CD4-positive, alpha-beta T cell (primary cell): Measurements from ENCODE around the gene ARHGEF28. TPM values are rescaled to one million over a fixed set of nuclear protein-coding genes. Genes with fewer than 3 reads are reported as not detected.

Experiments
- ATAC-seq: fragments of 200-7000 bp; cut with Tn5 transposase; one replicate; pipeline ENCODE4 v1.10.0; 2022; ENCODE audit warnings: mild to moderate bottlenecking; ENCODE audit not compliant: poor library complexity
- CTCF ChIA-PET: fragments of 350-600 bp; sonication (Branson Sonifier 250); formaldehyde crosslinking; loops from one replicate; lab custom pipeline; 2021; ENCODE audit warnings: antibody characterized with exemption, inconsistent platforms; lab: Charles Lee
- POLR2A ChIA-PET: fragments of 350-600 bp; sonication (Branson Sonifier 250); formaldehyde crosslinking; loops from one replicate; lab custom pipeline; 2021; ENCODE audit warnings: antibody characterized with exemption, inconsistent platforms; lab: Charles Lee
- DNase-seq, 14 experiments: peaks; one replicate each; pipeline ENCODE4 v3.0.0-alpha.2; 2013 to 2020; ENCODE audit warnings: mixed read lengths in 2 of 14
- H3K27ac ChIP-seq, 2 donors: one replicate each; pipeline versions ENCODE4 v1.5.1 to v1.7.0; 2013; ENCODE audit warnings: low read length in 2 of 2, low read depth in 1 of 2, mild to moderate bottlenecking in 1 of 2
- H3K27me3 ChIP-seq, 2 experiments: 1 replicate in 1 of 2; 2 replicates in 1 of 2; pipeline versions ENCODE4 v1.6.1 to v1.7.0; 2013; ENCODE audit warnings: low read length in 2 of 2, control low read depth in 1 of 2, mild to moderate bottlenecking in 1 of 2, moderate library complexity in 1 of 2; ENCODE audit not compliant: insufficient read depth in 2 of 2, control insufficient read depth in 1 of 2
- H3K36me3 ChIP-seq: one replicate; pipeline ENCODE4 v1.6.1; 2013; ENCODE audit warnings: low read length, control low read depth; ENCODE audit not compliant: insufficient read depth
- H3K4me1 ChIP-seq: one replicate; pipeline ENCODE4 v1.6.1; 2013; ENCODE audit warnings: low read length, control low read depth; ENCODE audit not compliant: insufficient read depth
- H3K4me3 ChIP-seq: one replicate; pipeline ENCODE4 v1.5.1; 2013; ENCODE audit warnings: mild to moderate bottlenecking, low read length, moderate library complexity
- H3K9me3 ChIP-seq, 2 experiments: 1 replicate in 1 of 2; 2 replicates in 1 of 2; pipeline versions ENCODE4 v1.6.1 to v1.7.0; 2013; ENCODE audit warnings: low read length in 2 of 2, mild to moderate bottlenecking in 2 of 2, control low read depth in 1 of 2, moderate library complexity in 1 of 2; ENCODE audit not compliant: control insufficient read depth in 1 of 2, insufficient read depth in 1 of 2
- H3K27ac Mint-ChIP-seq: one replicate; pipeline ENCODE4 v1.8.0; 2020; ENCODE audit warnings: mixed read lengths
- H3K27me3 Mint-ChIP-seq: one replicate; pipeline ENCODE4 v1.8.0; 2021; ENCODE audit warnings: mixed read lengths
- H3K36me3 Mint-ChIP-seq: one replicate; pipeline ENCODE4 v1.8.0; 2021; ENCODE audit warnings: low read depth, mixed read lengths
- H3K4me1 Mint-ChIP-seq: one replicate; pipeline ENCODE4 v1.8.0; 2021; ENCODE audit warnings: low read depth, mixed read lengths
- H3K4me3 Mint-ChIP-seq: one replicate; pipeline ENCODE4 v1.8.0; 2020; ENCODE audit warnings: mild to moderate bottlenecking, mixed read lengths
- H3K9me3 Mint-ChIP-seq: one replicate; pipeline ENCODE4 v1.8.0; 2020; ENCODE audit warnings: mixed read lengths
- CTCF ChIP-seq: fragments of 200-600 bp; IDR thresholded peaks from one replicate; pipeline ENCODE4 v1.8.0; 2022; ENCODE audit warnings: antibody characterized with exemption, mild to moderate bottlenecking
- intact Hi-C, 2 experiments: fragments of 100-400 bp; cut with DNase I in 1 of 2; cut with micrococcal nuclease in 1 of 2; formaldehyde crosslinking; loops; one replicate each; pipeline versions ENCODE4 v1.15.1 to v1.9.0; 2023 to 2025; cut with DNase I, micrococcal nuclease
- total RNA-seq, 174 experiments: library from RNA in 2 of 174; stranded (reverse) in 2 of 174; gene quantifications; one replicate each; pipeline ENCODE4 v1.2.3 and lab custom pipeline; 2021 to 2026

The ARHGEF28 gene
- total RNA-seq, 2 experiments from 2014 or later = not detected

DNA sequence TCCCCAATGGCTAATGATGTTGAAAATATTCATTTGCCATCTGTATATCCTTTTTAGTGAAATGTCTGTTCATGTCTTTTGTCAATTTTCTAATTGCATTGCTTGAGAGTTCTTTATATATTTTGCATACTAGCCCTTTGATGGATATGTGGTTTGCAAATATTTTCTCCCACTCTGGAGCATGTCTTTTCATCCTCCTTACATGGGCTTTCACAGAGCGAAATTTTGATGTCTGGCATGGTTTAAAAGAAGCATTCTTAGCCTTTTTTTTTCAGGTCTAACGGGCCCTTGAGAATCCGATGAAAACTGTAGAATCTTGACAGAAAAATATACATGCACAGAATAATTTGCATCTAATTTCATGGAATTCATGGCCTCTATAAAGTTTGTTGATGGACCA, 44.7 kb downstream of the ARHGEF28 start:
- CTCF ChIA-PET = no interaction called here
- no peaks in the 10 kb centered on the region for H3K4me1 Mint-ChIP-seq
- peaks cover 20% of the 10 kb centered on the region for H3K27me3 Mint-ChIP-seq
- ATAC-seq (no peak), DNase-seq (no peak)
- no peak overlapping the region for H3K4me3 ChIP-seq
- no peaks in the 10 kb centered on the region for H3K36me3 ChIP-seq
- POLR2A ChIA-PET = no interaction called here
- no peaks in the 10 kb centered on the region for H3K36me3 Mint-ChIP-seq
- H3K27me3 ChIP-seq = peaks cover 4 to 8% of the 10 kb centered on the region in 2 experiments
- no peak overlapping the region for H3K27ac ChIP-seq
- intact Hi-C loops = no loop called here
- H3K27ac Mint-ChIP-seq = no peak overlapping the region
- TF ChIP-seq CTCF = no peak
- no peaks in the 10 kb centered on the region for H3K9me3 Mint-ChIP-seq
- H3K9me3 ChIP-seq = no peaks in the 10 kb centered on the region
- no peaks in the 10 kb centered on the region for H3K4me1 ChIP-seq
- no peak overlapping the region for H3K4me3 Mint-ChIP-seq

- no peaks in the 10 kb centered on the region for H3K4me1 ChIP-seq
- CTCF ChIA-PET = no interaction called here
- intact Hi-C loops = no loop called here
Measured at GRCh38 chr5:73672132-73672531, 46.1 kb downstream of the ARHGEF28 start.

DNA sequence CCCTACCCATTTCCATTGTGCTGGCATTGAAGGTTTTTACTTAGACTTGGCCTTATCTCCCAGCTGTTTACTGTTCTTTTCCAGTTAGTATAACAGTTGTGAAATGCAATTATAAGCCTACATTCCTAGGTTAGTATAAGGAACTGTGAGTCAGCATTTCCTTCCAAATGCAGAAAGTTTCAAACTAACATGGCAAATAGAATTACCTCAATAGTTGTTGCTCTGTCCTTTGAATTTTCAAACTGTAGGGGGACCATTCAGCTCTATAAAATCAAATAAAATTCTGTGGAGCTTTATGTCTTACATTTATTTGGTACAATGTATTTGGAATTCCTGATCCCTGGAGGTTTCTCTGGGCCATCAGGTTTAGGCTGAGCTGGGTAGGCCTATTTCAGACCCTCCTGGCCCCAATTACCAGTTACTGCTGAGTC, 47.2 kb downstream of the ARHGEF28 start:
- intact Hi-C loops = no loop called here
- no peak for TF ChIP-seq CTCF
- ChIA-PET POLR2A (interaction anchor here (0.7 kb wide), 1 partner anchor 348 kb away, joined by 3 read pairs; no protein-coding TSS in a partner anchor), CTCF (no interaction called here)
- peaks cover 20% of the 10 kb centered on the region for H3K27me3 Mint-ChIP-seq
- no peak overlapping the region for H3K4me3 ChIP-seq
- no peaks in the 10 kb centered on the region for H3K9me3 ChIP-seq
- H3K4me3 Mint-ChIP-seq = no peak overlapping the region
- no peaks in the 10 kb centered on the region for H3K4me1 ChIP-seq
- H3K27me3 ChIP-seq = no peaks in the 10 kb centered on the region
- no peaks in the 10 kb centered on the region for H3K9me3 Mint-ChIP-seq
- DNase-seq (no peak), ATAC-seq (no peak)
- H3K36me3 Mint-ChIP-seq = no peaks in the 10 kb centered on the region
- no peak overlapping the region for H3K27ac ChIP-seq
- no peaks in the 10 kb centered on the region for H3K36me3 ChIP-seq
- H3K27ac Mint-ChIP-seq = no peak overlapping the region
- H3K4me1 Mint-ChIP-seq = no peaks in the 10 kb centered on the region

More at GRCh38 chr5:73672132-73672531, 46.1 kb downstream of the ARHGEF28 start:
- Histone ChIP-seq H3K9me3 (no peaks in the 10 kb centered on the region), H3K27ac (no peak overlapping the region), H3K4me3 (no peak overlapping the region), H3K27me3 (peaks cover 2 to 3% of the 10 kb centered on the region in 2 experiments), H3K36me3 (no peaks in the 10 kb centered on the region)
- POLR2A ChIA-PET = no interaction called here
- Mint-ChIP-seq H3K4me3 (no peak overlapping the region), H3K9me3 (no peaks in the 10 kb centered on the region), H3K4me1 (no peaks in the 10 kb centered on the region), H3K36me3 (no peaks in the 10 kb centered on the region), H3K27me3 (peaks cover 25% of the 10 kb centered on the region), H3K27ac (no peak overlapping the region)
- no peak for ATAC-seq
- no peak for DNase-seq
- TF ChIP-seq CTCF = no peak
